OCI-LY3 (cell line): Measurements from ENCODE around the gene TEFM.

Experiments
- H2AFZ ChIP-seq: fragments of 200-600, 300-600 bp; shearing (Covaris generic); 2 replicates; pipeline ENCODE4 v1.6.0; 2014; ENCODE audit warnings: antibody characterized with exemption, low read depth, low read length
- H3K27ac ChIP-seq: fragments of 200-600, 300-600 bp; sonication (generic); 2 replicates; pipeline ENCODE4 v1.5.1; 2014; ENCODE audit warnings: mild to moderate bottlenecking, low read length, moderate library complexity, mixed read lengths
- H3K27me3 ChIP-seq: fragments of 200-600, 300-600 bp; sonication (generic); 2 replicates; pipeline ENCODE4 v1.6.1; 2014; ENCODE audit warnings: low read depth, low read length, mixed read lengths
- H3K36me3 ChIP-seq: fragments of 200-600, 300-600 bp; sonication (generic); replicated peaks from 2 replicates; pipeline ENCODE3; 2014; ENCODE audit warnings: low read depth, low read length, mixed read lengths
- H3K4me1 ChIP-seq: fragments of 300-600, 200-600 bp; sonication (generic); 2 replicates; pipeline ENCODE4 v1.6.1; 2014; ENCODE audit warnings: low read length, mixed read lengths
- H3K4me2 ChIP-seq: fragments of 200-600, 300-600 bp; sonication (generic); 2 replicates; pipeline ENCODE4 v1.6.1; 2014; ENCODE audit warnings: low read length, mixed read lengths
- H3K4me3 ChIP-seq: fragments of 300-600, 200-600 bp; sonication (generic); 2 replicates; pipeline ENCODE4 v1.5.1; 2014; ENCODE audit warnings: antibody characterized with exemption, mild to moderate bottlenecking, low read length, moderate library complexity
- H3K79me2 ChIP-seq: fragments of 300-600, 200-600 bp; shearing (Covaris generic); 2 replicates; pipeline ENCODE4 v1.6.1; 2014; ENCODE audit warnings: mild to moderate bottlenecking, low read length, mixed read lengths
- H3K9ac ChIP-seq: fragments of 300-600, 200-600 bp; shearing (Covaris generic); 2 replicates; pipeline ENCODE4 v1.6.0; 2014; ENCODE audit warnings: mild to moderate bottlenecking, low read length, moderate library complexity
- H3K9me3 ChIP-seq: fragments of 200-600, 300-600 bp; shearing (Covaris generic); 2 replicates; pipeline ENCODE4 v1.6.1; 2014; ENCODE audit warnings: low read length, mixed read lengths; ENCODE audit not compliant: insufficient read depth
- H4K20me1 ChIP-seq: fragments of 200-600, 300-600 bp; sonication (generic); 2 replicates; pipeline ENCODE4 v1.6.1; 2016; ENCODE audit warnings: low read length, mixed read lengths; ENCODE audit not compliant: insufficient read depth
- EZH2phosphoT487 ChIP-seq: fragments of 200-600 bp; shearing (Covaris generic); IDR thresholded peaks from 2 replicates; pipeline ENCODE4 v1.6.1; 2018; ENCODE audit warnings: antibody characterized with exemption, mixed run types, low read depth
- TF ChIP-seq, protein P1 (sequence below): fragments of 200-600, 300-600 bp; sonication (generic); IDR thresholded peaks from 2 replicates; pipeline ENCODE4 v1.5.1; 2014; ENCODE audit warnings: antibody characterized with exemption, low read length, low read depth

Gene TEFM

DNA sequence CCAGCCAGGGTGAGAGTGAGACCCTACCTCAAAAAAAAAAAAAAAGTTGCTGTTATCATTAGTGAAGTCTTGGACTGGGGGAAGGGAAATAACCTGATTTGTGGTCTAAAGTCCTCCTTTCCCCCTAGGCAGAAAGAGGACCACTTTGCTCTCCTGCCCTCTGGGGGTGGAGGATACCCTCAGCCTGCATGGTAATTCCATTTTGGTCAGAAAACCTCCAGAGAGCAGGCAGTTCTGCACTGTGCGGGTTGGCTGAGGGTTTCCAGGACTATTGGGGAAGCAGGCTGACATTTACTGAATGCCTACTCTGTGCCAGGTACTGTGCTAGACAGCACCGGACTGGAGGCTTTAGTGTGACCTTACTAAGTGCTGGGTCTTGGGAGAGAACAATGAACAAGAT lies 18.3 kb upstream of the TEFM start:
- Histone ChIP-seq H3K9ac (no peak overlapping the region), H3K4me1 (peaks cover 22% of the 10 kb centered on the region), H3K36me3 (no peaks in the 10 kb centered on the region), H3K4me2 (no peak overlapping the region), H3K9me3 (no peaks in the 10 kb centered on the region), H2AFZ (no peak overlapping the region), H3K4me3 (no peak overlapping the region), H3K27me3 (peaks cover 18% of the 10 kb centered on the region; the same call in 1 of the 2 replicates), H3K27ac (no peak overlapping the region), H3K79me2 (no peaks in the 10 kb centered on the region), H4K20me1 (no peaks in the 10 kb centered on the region)
- TF ChIP-seq EZH2phosphoT487: no peak
- TF ChIP-seq, protein P1, sequence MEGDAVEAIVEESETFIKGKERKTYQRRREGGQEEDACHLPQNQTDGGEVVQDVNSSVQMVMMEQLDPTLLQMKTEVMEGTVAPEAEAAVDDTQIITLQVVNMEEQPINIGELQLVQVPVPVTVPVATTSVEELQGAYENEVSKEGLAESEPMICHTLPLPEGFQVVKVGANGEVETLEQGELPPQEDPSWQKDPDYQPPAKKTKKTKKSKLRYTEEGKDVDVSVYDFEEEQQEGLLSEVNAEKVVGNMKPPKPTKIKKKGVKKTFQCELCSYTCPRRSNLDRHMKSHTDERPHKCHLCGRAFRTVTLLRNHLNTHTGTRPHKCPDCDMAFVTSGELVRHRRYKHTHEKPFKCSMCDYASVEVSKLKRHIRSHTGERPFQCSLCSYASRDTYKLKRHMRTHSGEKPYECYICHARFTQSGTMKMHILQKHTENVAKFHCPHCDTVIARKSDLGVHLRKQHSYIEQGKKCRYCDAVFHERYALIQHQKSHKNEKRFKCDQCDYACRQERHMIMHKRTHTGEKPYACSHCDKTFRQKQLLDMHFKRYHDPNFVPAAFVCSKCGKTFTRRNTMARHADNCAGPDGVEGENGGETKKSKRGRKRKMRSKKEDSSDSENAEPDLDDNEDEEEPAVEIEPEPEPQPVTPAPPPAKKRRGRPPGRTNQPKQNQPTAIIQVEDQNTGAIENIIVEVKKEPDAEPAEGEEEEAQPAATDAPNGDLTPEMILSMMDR: no peak

DNA sequence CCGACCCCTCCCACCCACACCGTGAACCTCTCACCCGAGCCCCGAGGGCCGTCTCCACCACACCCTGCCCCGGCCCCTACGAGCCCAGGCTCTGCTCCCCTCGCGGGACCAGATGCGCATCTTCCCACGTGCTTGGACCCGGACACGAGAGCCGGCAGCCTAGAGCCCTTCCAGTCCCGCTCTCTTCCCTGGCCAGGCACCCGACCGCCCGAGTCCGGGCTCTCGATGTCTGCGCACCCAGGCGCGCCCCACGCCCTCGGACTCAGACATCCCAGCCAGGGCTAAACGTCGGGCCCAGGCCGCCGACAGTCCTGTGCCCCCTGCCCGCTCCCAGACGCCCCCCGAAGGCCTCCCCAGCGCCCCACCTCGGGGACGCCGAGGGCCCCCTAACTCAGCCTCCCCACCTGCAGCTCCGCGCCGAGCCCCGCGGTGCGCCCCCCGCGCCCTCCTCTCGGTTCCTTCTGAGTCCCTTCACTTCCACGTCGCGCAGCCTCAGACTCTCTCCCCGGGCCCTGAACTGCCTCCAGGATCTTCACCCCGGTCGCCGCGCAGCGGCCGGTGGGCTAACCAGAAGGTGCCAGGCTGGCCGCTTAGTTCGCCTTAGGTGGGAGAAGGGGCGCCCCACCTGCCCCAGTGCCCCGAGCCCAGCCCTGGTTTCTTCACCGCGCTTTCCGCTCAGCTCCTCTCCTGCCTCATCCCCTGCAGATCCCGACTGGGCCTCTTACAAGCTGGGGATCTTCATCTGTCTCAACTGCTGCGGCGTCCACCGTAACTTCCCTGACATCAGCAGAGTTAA lies 16.4 kb upstream of the TEFM start:
- Histone ChIP-seq H3K9me3 (no peaks in the 10 kb centered on the region), H3K4me3 (peak overlapping the region; percentile 83), H3K27me3 (peaks cover 18% of the 10 kb centered on the region; the same call in 1 of the 2 replicates), H3K27ac (no peak overlapping the region), H4K20me1 (no peaks in the 10 kb centered on the region), H3K9ac (peak overlapping the region; percentile 58), H3K36me3 (no peaks in the 10 kb centered on the region), H3K4me1 (peaks cover 22% of the 10 kb centered on the region), H3K79me2 (no peaks in the 10 kb centered on the region), H3K4me2 (peak overlapping the region; percentile 91), H2AFZ (peak overlapping the region; percentile 95; the same call in 1 of the 2 replicates)
- TF ChIP-seq EZH2phosphoT487: no peak
- TF ChIP-seq, protein P1: no peak

DNA sequence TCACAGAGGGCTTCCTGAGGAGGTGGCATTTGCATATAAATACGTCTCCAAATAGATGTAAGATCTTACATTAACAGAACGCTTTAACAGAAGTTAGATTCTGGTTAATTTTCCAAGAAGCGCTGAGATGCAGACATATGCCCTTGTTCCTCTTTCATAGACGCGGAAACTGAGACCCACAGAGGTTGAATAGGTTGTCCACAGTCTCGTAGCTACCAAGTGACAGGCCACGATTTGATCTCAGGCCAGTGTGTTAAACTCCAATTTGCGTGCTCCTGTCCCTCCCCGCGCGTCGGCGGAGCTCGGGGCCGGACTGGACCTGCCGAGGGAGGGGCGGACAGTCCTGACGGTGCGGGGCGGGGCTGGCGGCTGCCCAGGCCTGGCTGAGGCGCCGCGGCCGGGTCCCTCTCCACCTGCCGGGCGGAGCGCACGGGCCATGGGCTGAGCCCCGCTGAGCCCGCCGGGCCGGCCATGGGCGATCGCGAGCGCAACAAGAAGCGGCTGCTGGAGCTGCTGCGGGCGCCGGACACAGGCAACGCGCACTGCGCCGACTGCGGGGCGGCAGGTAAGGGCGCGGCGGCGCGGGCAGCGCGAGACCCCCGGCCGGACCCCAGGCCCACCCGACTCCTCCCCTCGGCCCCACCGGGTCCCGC lies 15.6 kb upstream of the TEFM start, which contains the start of gene ADAP2:
Gene ADAP2 (plus strand): TSS at position 402 of the 653 bp plus-strand sequence. CDS start 70 bp downstream, at position 472.
- H3K79me2 ChIP-seq: no peaks in the 10 kb centered on the region
- no peaks in the 10 kb centered on the region for H3K9me3 ChIP-seq
- H3K4me3 ChIP-seq: peak within 1 kb of the TSS; percentile 83
- H3K4me2 ChIP-seq: peak within 1 kb of the TSS; percentile 91
- no peaks in the 10 kb centered on the region for H4K20me1 ChIP-seq
- H3K4me1 ChIP-seq: peaks cover 17% of the 10 kb centered on the region
- peak within 1 kb of the TSS; percentile 58 for H3K9ac ChIP-seq
- peak within 1 kb of the TSS; percentile 95 for H2AFZ ChIP-seq
- peaks cover 18% of the 10 kb centered on the region; the same call in 1 of the 2 replicates for H3K27me3 ChIP-seq
- H3K36me3 ChIP-seq: no peaks in the 10 kb centered on the region
- H3K27ac ChIP-seq: no peak within 1 kb of the TSS
- TF ChIP-seq EZH2phosphoT487: no peak
- TF ChIP-seq, protein P1: no peak
